GM23248 (cell line): ENCODE data around the gene LRRC59. TPM values are rescaled to one million over a fixed set of nuclear protein-coding genes. Genes with fewer than 3 reads are reported as not detected.
"Not testable (repeated sequence)": the region's sequence is repeated elsewhere in the genome, so short reads cannot be mapped to it uniquely, and the experiment has no call there.

Experiments
- DNase-seq: peaks from one replicate; pipeline ENCODE4 v3.0.0-alpha.2; 2015
- H2AFZ ChIP-seq: fragments of 200-600 bp; sonication (generic); 2 replicates; pipeline ENCODE4 v1.6.1; 2016; ENCODE audit warnings: antibody characterized with exemption
- H3F3A ChIP-seq: fragments of 200-600 bp; sonication (generic); 2 replicates; pipeline ENCODE4 v1.6.1; 2016; ENCODE audit warnings: mild to moderate bottlenecking, antibody characterized with exemption, mixed run types; ENCODE audit not compliant: insufficient read depth
- H3K27ac ChIP-seq: fragments of 200-600 bp; sonication (generic); 2 replicates; pipeline ENCODE4 v1.5.1; 2016; ENCODE audit warnings: mild to moderate bottlenecking
- H3K27me3 ChIP-seq: fragments of 200-600 bp; sonication (generic); replicated peaks from 2 replicates; pipeline ENCODE4 v1.6.1; 2016; ENCODE audit warnings: mild to moderate bottlenecking; ENCODE audit not compliant: insufficient read depth
- H3K36me3 ChIP-seq: fragments of 200-600 bp; sonication (generic); 2 replicates; pipeline ENCODE4 v1.6.1; 2016; ENCODE audit warnings: low read depth, mild to moderate bottlenecking
- H3K4me1 ChIP-seq: fragments of 200-600 bp; sonication (generic); 2 replicates; pipeline ENCODE4 v1.6.1; 2016; ENCODE audit warnings: mild to moderate bottlenecking; ENCODE audit not compliant: insufficient read depth
- H3K4me2 ChIP-seq: fragments of 200-600 bp; sonication (generic); one replicate; pipeline ENCODE4 v1.6.1; 2016; ENCODE audit warnings: mild to moderate bottlenecking; ENCODE audit not compliant: unreplicated experiment
- H3K4me3 ChIP-seq: fragments of 200-600 bp; sonication (generic); 2 replicates; pipeline ENCODE4 v1.5.1; 2016; ENCODE audit warnings: mild to moderate bottlenecking
- H3K79me2 ChIP-seq: fragments of 200-600 bp; sonication (generic); 2 replicates; pipeline ENCODE4 v1.6.1; 2016; ENCODE audit warnings: mild to moderate bottlenecking; ENCODE audit not compliant: insufficient read depth
- H3K9ac ChIP-seq: fragments of 200-600 bp; sonication (generic); 2 replicates; pipeline ENCODE4 v1.6.1; 2016; ENCODE audit warnings: mild to moderate bottlenecking
- H3K9me2 ChIP-seq: fragments of 200-600 bp; sonication (generic); 2 replicates; pipeline ENCODE4 v1.6.1; 2016; ENCODE audit warnings: mixed run types, mild to moderate bottlenecking, moderate library complexity; ENCODE audit not compliant: insufficient read depth
- H3K9me3 ChIP-seq: fragments of 200-600 bp; sonication (generic); one replicate; pipeline ENCODE4 v1.6.1; 2017; ENCODE audit warnings: low read depth
- H4K20me1 ChIP-seq: fragments of 200-600 bp; sonication (generic); 2 replicates; pipeline ENCODE4 v1.6.0; 2016; ENCODE audit not compliant: insufficient read depth
- EZH2 ChIP-seq: fragments of 200-600 bp; sonication (generic); IDR thresholded peaks from 2 replicates; pipeline ENCODE4 v1.6.1; 2018; ENCODE audit warnings: antibody characterized with exemption, mild to moderate bottlenecking; ENCODE audit not compliant: insufficient read depth, poor library complexity, severe bottlenecking
- EZH2phosphoT487 ChIP-seq: fragments of 200-600 bp; sonication (generic); IDR thresholded peaks from 2 replicates; pipeline ENCODE4 v1.6.1; 2018; ENCODE audit warnings: antibody characterized with exemption, moderate library complexity, mild to moderate bottlenecking, low read depth; ENCODE audit not compliant: insufficient read depth
- WGBS, 2 experiments: methylation state at CpG; one replicate each; pipeline ENCODE4 v1.1.6; 2015 to 2017; ENCODE audit warnings: low lambda C conversion rate in 2 of 2, low coverage in 1 of 2; ENCODE audit errors: missing lambda C conversion rate in 2 of 2; 5-methylcytosine and 5-hydroxymethylcytosine counted together
- in situ Hi-C: fragments of 300-500 bp; cut with MboI; formaldehyde crosslinking; loops from 2 replicates; pipeline ENCODE4 v1.15.0; 2020
- polyA plus RNA-seq: library from polyadenylated mRNA; unstranded; fragments of >200 nt; fragmentation: Nextera tagmentation; extraction: Ambion mirVana; gene quantifications from 2 replicates; pipeline ENCODE4 v1.2.1, GENCODE V29; 2016
- total RNA-seq: library from RNA; depleted of rRNA; stranded (reverse); fragments of >200 nt; shearing (Covaris generic); gene quantifications from 2 replicates; pipeline ENCODE4 v1.2.3, GENCODE V29; 2014

Gene LRRC59
- total and polyA plus RNA-seq, 2 experiments from 2014 or later, result 111 to 164 TPM

DNA sequence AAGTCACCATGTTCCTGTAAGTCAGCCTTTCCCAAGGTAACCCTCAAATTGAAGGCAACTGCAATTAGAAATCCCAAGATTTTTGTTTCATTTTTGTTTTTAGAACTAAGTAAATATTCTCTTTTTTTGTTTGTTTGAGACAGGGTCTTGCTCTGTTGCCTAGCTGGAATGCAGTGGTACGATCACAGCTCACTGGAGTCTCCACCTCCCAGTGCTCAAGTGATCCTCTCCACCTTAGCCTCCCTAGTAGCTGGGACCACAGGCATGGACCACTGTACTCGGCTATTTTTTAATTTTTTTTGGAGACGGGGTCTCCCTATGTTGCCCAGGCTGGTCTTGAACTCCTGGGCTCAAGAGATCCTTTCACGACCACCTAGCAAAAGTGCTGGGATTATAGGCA is 10.6 kb upstream of the LRRC59 start:
- DNase-seq, result no peak
- Histone ChIP-seq H3K27ac (no peak overlapping the region), H3K79me2 (no peaks in the 10 kb centered on the region), H3K9me3 (no peaks in the 10 kb centered on the region), H3K9me2 (no peaks in the 10 kb centered on the region), H3K4me2 (no peak overlapping the region), H3F3A (no peaks in the 10 kb centered on the region), H3K9ac (no peak overlapping the region), H2AFZ (no peak overlapping the region), H3K27me3 (peaks cover 5% of the 10 kb centered on the region; the same call in 1 of the 2 replicates), H3K4me1 (no peaks in the 10 kb centered on the region), H3K4me3 (no peak overlapping the region), H3K36me3 (no peaks in the 10 kb centered on the region), H4K20me1 (no peaks in the 10 kb centered on the region)
- 65 to 66% methylated on average over 4 of the region's 4 CpGs for WGBS, 2 experiments
- TF ChIP-seq EZH2 (no peak), EZH2phosphoT487 (no peak)
- in situ Hi-C loops, result no loop called here

DNA sequence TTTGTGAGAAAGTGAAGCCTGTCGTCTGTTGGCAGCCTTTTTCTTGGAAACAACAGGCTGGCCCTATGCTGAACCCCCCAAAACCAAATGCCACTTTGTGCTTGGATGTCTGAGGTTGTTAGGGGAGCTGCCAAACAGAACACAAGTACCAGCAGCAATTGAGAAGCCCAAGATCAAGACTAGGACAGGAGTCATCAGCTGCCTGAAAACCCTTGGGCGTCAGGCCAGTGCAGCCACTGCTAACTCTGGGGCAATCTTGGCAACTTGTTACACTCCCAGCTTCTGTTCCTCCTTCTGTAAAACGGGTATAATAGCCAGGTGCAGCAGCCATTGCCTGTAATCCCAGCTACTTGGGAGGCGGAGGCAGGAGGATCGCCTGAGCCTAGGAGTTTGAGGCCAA is 9.3 kb upstream of the LRRC59 start:
- H3K9me3 ChIP-seq, result no peaks in the 10 kb centered on the region
- no peak overlapping the region for H3K27ac ChIP-seq
- 57 to 65% methylated on average over 5 of the region's 5 CpGs for WGBS, 2 experiments
- no peaks in the 10 kb centered on the region for H3F3A ChIP-seq
- peaks cover 5% of the 10 kb centered on the region; the same call in 1 of the 2 replicates for H3K27me3 ChIP-seq
- no peaks in the 10 kb centered on the region for H4K20me1 ChIP-seq
- no peak overlapping the region for H3K9ac ChIP-seq
- in situ Hi-C loops, result no loop called here
- no peak for DNase-seq
- H3K4me1 ChIP-seq, result no peaks in the 10 kb centered on the region
- no peak overlapping the region for H2AFZ ChIP-seq
- TF ChIP-seq EZH2phosphoT487 (no peak), EZH2 (no peak)
- no peaks in the 10 kb centered on the region for H3K36me3 ChIP-seq
- no peaks in the 10 kb centered on the region for H3K79me2 ChIP-seq
- H3K9me2 ChIP-seq, result no peaks in the 10 kb centered on the region
- no peak overlapping the region for H3K4me2 ChIP-seq
- no peak overlapping the region for H3K4me3 ChIP-seq

DNA sequence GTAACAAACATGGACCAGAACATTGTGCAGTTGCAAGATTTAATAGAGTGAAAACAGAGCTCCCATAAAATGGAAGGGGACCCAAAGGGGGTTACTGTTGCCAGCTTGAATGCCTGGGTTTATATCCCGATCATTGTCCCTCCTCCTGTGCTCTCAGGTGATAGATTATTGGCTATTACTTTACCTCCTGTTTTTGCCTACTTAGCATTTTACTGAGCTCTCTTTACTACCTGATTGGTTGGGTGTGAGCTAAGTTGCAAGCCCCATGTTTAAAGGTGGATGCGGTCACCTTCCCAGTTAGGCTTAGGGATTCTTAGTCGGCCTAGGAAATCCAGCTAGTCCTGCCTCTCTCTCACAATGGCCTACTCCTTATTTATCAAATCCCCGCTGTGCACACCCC is 8.0 kb upstream of the LRRC59 start:
- in situ Hi-C loops, H3K27me3 ChIP-seq: not testable (repeated sequence)

DNA sequence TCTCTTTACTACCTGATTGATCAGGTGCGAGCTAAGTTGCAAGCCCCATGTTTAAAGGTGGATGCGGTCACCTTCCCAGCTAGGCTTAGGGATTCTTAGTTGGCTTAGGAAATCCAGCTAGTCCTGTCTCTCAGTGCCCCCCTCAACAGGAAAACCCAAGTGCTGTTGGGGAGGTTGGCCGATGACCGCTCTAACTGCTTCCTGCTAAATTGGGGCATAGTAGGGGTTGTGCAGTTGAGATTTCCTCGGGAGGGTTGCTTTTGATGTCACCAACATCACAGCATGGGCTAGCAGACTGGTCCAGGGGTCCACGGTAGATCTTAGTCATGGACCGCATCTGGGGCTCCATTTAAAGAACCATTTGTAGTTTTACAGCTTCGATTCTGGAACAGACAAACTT is 2.3 kb upstream of the LRRC59 start:
- H3K36me3 ChIP-seq, H4K20me1 ChIP-seq, H3F3A ChIP-seq, in situ Hi-C loops, DNase-seq, H3K9ac ChIP-seq, H3K4me3 ChIP-seq, H2AFZ ChIP-seq, H3K4me2 ChIP-seq, H3K27me3 ChIP-seq, H3K27ac ChIP-seq, H3K9me2 ChIP-seq, H3K9me3 ChIP-seq: not testable (repeated sequence)
- WGBS, 2 experiments, result 79 to 84% methylated on average over 8 of the region's 8 CpGs
- peaks cover 27% of the 10 kb centered on the region for H3K79me2 ChIP-seq
- peaks cover 15% of the 10 kb centered on the region for H3K4me1 ChIP-seq

More for the DNA sequence above, 8.0 kb upstream of the LRRC59 start:
- WGBS, 2 experiments, result 53 to 55% methylated on average over 4 of the region's 4 CpGs
- not testable (repeated sequence) for H3K9me3 ChIP-seq, H3K4me2 ChIP-seq, H2AFZ ChIP-seq, H3K9ac ChIP-seq, H3K4me3 ChIP-seq, H4K20me1 ChIP-seq, H3K79me2 ChIP-seq, H3K27ac ChIP-seq, H3K36me3 ChIP-seq, H3K4me1 ChIP-seq, H3F3A ChIP-seq, DNase-seq, H3K9me2 ChIP-seq

DNA sequence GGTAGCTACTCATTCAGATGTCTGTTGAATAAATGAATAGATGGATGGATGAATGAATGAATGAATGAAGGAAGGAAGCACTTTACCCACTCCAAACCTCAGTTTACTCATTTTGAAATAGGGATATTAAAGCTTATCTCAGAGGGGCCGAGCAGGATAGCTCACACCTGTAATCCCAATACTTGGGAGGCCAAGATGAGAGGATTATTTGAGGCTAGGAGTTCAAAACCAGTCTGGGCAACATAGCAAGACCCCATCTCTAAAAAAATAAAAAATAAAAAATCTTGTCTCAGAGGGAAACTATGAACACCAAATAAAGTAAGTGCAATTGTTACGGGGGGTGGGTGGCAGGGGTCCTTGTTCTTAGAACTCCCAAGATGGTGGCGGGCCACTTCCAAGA is 1.3 kb upstream of the LRRC59 start:
- WGBS, 2 experiments, result 69 to 78% methylated on average over 3 of the region's 3 CpGs
- H4K20me1 ChIP-seq, result not testable (repeated sequence)

More for the DNA sequence above, 1.3 kb upstream of the LRRC59 start:
- DNase-seq, H3K9ac ChIP-seq, H3K9me2 ChIP-seq, H3K9me3 ChIP-seq, H3F3A ChIP-seq, H3K27me3 ChIP-seq, H3K27ac ChIP-seq, H2AFZ ChIP-seq, H3K4me3 ChIP-seq, H3K4me2 ChIP-seq, in situ Hi-C loops: not testable (repeated sequence)
- H3K79me2 ChIP-seq, result peaks cover 37% of the 10 kb centered on the region
- peaks cover 13% of the 10 kb centered on the region for H3K36me3 ChIP-seq
- peaks cover 18% of the 10 kb centered on the region for H3K4me1 ChIP-seq
